Liver (tissue), 3 donors: ENCODE measurements around the gene CDH23.

ENCODE experiments used
- ATF3 ChIP-seq: IDR thresholded peaks from 2 replicates; pipeline ENCODE4 v1.6.1; 2016; ENCODE audit warnings: antibody characterized with exemption
- CTCF ChIP-seq: fragments of 150-350 bp; IDR thresholded peaks from 2 replicates; pipeline ENCODE4 v1.5.1; 2017; ENCODE audit warnings: improper control_type of control experiment, low read depth, low read length; ENCODE audit not compliant: missing input control
- EGR1 ChIP-seq, 2 donors: IDR thresholded peaks; 2 replicates each; pipeline ENCODE4 v1.6.1; 2016 to 2018; ENCODE audit warnings: antibody characterized with exemption in 2 of 2, low read depth in 2 of 2
- FOXA1 ChIP-seq: IDR thresholded peaks from 2 replicates; pipeline ENCODE4 v1.6.1; 2016; ENCODE audit warnings: antibody characterized with exemption
- FOXA2 ChIP-seq: IDR thresholded peaks from 2 replicates; pipeline ENCODE4 v1.6.1; 2016; ENCODE audit warnings: antibody characterized with exemption
- GABPA ChIP-seq, 2 donors: IDR thresholded peaks in 1 of 2; conservative IDR thresholded peaks in 1 of 2; 2 replicates each; pipeline ENCODE4 v1.6.1; 2016; ENCODE audit warnings: antibody characterized with exemption in 2 of 2, mild to moderate bottlenecking in 1 of 2, moderate library complexity in 1 of 2
- NR2F2 ChIP-seq: IDR thresholded peaks from 2 replicates; pipeline ENCODE4 v1.6.1; 2016; ENCODE audit warnings: antibody characterized with exemption
- RAD21 ChIP-seq, 2 donors: IDR thresholded peaks; 2 replicates each; pipeline ENCODE4 v1.6.1; 2016; ENCODE audit warnings: antibody characterized with exemption in 2 of 2, mild to moderate bottlenecking in 2 of 2
- SP1 ChIP-seq: IDR thresholded peaks from 2 replicates; pipeline ENCODE4 v1.6.1; 2018; ENCODE audit warnings: antibody characterized with exemption, mild to moderate bottlenecking
- TAF1 ChIP-seq: conservative IDR thresholded peaks from 2 replicates; pipeline ENCODE4 v1.6.1; 2016; ENCODE audit warnings: antibody characterized with exemption, mild to moderate bottlenecking
- YY1 ChIP-seq: IDR thresholded peaks from 2 replicates; pipeline ENCODE4 v1.6.1; 2016; ENCODE audit warnings: antibody characterized with exemption, mild to moderate bottlenecking
- ZBTB33 ChIP-seq: IDR thresholded peaks from 2 replicates; pipeline ENCODE4 v1.6.1; 2016; ENCODE audit warnings: antibody characterized with exemption
- TF ChIP-seq, protein P1 (sequence below): IDR thresholded peaks from 2 replicates; pipeline ENCODE4 v1.6.1; 2016; ENCODE audit warnings: antibody characterized with exemption
- TF ChIP-seq, protein P2 (sequence below): IDR thresholded peaks from 2 replicates; pipeline ENCODE4 v1.6.1; 2016; ENCODE audit warnings: antibody characterized with exemption, mild to moderate bottlenecking
- donor health status: healthy.
- donor health status: healthy.

GRCh38 chr10:71769279-71769823 lies 372.6 kb downstream of the CDH23 start:
- no peak for TF ChIP-seq CTCF
- TF ChIP-seq ATF3 = no peak
- TF ChIP-seq YY1 = no peak
- TF ChIP-seq, protein P1, sequence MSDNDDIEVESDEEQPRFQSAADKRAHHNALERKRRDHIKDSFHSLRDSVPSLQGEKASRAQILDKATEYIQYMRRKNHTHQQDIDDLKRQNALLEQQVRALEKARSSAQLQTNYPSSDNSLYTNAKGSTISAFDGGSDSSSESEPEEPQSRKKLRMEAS = no peak
- TF ChIP-seq RAD21 (IDR thresholded peaks at IDR 0.05) = no peak
- no peak for TF ChIP-seq SP1
- no peak for TF ChIP-seq GABPA (IDR thresholded peaks at IDR 0.05 in 1 of 2, conservative IDR thresholded peaks at IDR 0.05 in 1 of 2)
- no peak for TF ChIP-seq ZBTB33
- no peak for TF ChIP-seq TAF1
- TF ChIP-seq, protein P2, sequence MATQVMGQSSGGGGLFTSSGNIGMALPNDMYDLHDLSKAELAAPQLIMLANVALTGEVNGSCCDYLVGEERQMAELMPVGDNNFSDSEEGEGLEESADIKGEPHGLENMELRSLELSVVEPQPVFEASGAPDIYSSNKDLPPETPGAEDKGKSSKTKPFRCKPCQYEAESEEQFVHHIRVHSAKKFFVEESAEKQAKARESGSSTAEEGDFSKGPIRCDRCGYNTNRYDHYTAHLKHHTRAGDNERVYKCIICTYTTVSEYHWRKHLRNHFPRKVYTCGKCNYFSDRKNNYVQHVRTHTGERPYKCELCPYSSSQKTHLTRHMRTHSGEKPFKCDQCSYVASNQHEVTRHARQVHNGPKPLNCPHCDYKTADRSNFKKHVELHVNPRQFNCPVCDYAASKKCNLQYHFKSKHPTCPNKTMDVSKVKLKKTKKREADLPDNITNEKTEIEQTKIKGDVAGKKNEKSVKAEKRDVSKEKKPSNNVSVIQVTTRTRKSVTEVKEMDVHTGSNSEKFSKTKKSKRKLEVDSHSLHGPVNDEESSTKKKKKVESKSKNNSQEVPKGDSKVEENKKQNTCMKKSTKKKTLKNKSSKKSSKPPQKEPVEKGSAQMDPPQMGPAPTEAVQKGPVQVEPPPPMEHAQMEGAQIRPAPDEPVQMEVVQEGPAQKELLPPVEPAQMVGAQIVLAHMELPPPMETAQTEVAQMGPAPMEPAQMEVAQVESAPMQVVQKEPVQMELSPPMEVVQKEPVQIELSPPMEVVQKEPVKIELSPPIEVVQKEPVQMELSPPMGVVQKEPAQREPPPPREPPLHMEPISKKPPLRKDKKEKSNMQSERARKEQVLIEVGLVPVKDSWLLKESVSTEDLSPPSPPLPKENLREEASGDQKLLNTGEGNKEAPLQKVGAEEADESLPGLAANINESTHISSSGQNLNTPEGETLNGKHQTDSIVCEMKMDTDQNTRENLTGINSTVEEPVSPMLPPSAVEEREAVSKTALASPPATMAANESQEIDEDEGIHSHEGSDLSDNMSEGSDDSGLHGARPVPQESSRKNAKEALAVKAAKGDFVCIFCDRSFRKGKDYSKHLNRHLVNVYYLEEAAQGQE = no peak
- no peak for TF ChIP-seq FOXA2
- TF ChIP-seq NR2F2 = no peak
- TF ChIP-seq FOXA1 = no peak
- TF ChIP-seq EGR1 (IDR thresholded peaks at IDR 0.05; ENCODE audit: low read depth in 2 of 2) = no peak
